NCI-H510A (cell line): ENCODE data around the gene PSMA5.
"Not testable (repeated sequence)": the region's sequence is repeated elsewhere in the genome, so short reads cannot be mapped to it uniquely, and the experiment has no call there.

ENCODE experiments used
- DNase-seq: peaks from one replicate; lab custom pipeline; 2025; lab: John Stamatoyannopoulos, UW

Gene PSMA5

DNA sequence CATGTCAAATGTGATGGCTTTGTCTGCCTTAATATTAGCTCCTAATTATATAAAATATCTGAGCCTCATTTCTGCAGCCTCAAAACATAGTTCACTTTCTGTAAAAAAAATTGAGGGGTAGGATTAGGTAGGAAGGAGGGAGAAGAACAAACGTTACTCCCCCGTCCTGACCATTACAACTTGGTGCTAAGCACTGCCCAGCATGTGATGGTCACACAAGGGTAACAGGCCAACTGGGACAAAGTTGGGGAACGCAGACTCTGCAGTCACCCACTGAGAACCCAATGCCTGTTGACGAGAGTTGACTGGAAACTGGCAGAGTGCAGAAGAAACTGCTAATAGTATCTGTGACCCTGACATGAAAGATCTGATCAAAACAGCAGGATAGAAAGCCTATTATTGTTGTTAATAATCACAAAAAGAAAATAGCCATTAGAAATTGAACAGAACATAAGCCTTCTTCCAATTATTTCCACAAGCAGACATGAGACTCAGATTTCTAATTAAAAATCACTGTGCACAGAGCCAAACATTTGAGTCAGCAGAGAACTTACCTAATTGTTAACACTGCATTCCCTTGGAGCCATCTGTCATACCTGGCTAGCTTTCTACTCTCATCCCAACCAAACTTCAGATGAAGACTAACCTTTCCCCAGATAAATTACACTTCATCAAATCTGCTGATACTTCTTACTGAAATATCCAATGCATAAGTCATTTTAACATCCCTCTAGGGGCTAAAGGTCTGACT lies 34.0 kb downstream of the PSMA5 start:
- DNase-seq, result no peak

DNA sequence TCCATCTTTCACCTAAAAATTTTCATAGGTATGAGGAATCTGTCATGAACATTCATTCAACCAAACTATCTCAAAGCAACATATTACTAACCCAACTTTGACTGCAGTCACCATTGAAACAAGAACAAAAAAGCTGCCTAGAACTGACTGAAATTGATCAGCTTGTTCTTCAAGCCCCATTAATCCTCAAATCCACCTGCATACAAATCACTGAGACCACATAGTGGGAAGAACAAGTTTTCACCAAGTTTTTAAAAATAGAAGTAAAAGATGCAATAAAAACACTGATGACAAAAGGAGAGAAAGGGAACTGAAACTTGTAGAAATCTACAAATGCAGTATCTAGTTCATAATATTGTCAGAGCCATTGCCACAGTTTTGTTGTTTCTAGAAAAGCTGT lies 34.6 kb downstream of the PSMA5 start:
- no peak for DNase-seq

DNA sequence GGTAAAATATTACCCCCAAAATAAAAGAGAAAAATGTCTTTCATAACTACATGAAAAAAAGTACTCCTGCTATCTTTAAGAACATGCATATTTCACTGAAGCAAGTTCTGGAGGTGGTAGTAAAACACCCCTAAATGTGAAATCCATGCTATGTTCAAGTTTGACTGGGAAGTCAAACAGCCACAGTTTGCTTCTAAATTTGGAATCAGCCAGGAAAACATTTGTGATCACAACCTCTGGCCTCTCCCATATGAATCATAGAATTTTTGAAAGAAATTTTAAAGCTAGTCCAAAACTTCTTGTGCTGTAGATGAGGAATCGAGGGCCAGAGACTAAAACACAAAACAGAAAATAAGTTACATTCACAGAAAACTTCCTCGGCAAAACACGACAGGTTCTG lies 35.1 kb downstream of the PSMA5 start:
- DNase-seq, result no peak

DNA sequence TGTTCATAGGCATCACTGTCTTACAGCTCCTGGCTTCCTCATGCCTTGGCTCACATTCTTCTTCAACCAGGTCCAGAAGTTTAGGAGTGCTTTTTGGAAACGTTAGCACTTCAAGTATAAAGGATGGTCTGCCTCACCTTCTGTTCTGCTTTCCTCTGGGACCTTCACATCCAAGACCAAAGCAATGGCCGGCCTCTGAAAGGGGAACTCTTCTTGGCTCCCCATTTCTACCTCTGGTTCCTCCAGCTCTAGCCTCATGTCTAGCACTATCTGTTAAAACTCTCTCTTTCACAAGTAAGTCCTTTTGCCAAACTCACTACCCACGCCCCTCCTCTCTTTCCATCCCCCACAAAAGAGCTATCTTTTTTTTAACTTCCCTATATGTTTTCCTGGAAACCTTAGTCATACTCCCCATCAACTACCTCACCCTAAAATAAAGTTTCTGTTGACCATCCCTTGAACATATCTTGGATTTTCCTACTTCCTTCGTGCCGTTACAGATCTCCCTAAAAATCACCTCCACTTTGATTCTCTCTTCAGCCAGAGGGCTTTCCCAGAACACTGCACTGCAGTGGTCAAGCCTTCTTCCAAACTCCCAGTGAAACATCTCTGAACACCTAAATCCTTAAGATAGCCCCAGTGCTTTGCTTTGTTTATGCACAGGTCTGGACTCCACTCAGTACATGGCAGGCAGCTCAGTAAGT lies 36.5 kb downstream of the PSMA5 start:
- no peak for DNase-seq

DNA sequence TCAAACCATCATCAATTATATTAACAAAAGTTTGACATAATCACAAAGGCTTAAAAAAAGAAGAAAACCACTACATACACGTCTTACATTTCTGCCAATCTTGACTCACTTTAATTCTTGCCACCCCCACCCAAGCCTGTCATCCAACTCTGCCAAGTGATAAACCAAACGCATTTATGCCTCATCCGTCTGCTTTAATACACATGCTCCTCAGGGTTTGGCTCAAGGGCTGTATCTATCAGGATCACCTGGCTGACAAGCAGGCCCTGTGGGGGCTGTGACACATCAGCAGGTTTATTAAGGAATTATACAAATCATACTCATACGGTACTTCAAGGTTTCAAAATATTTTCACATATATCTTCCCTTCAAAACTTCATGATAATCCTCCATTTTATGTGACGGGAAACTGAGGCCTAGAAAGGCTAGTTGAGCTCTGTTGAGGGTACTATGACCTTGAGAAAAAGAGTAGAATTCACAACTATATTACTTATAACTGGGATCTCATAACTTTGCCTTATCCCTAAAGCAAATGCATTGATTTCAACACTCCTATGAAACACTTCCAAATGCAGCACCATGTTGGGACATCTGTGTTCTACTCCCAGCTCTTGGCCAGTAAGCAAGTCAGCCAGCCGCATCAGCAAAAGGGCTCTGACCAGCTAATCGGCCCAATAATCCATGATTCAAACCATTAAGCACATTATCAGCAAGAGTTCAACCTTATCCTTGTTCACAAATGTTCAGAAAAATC lies 37.2 kb downstream of the PSMA5 start:
- no peak for DNase-seq

DNA sequence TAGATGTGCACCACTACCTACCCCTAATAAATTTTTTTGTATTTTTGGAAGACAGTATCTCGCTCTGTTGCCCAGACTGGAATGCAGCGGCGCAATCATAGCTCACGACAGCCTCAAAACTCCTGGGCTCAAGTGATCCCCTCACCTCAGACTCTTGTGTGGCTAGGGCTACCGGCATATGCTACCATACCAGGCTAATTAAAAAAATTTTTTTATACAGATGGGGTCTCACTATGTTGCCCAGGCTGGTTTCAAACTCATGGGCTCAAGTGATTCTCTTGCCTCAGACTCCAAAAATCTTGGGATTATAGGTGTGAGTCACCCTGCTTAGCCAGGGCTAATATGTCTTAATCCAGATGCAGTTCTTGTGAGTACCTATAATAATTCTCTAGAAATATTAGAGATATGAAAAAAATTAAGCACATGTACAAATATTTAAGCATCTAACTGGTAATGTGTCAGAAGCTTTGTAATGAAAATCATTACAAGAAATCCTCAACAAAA lies 38.0 kb downstream of the PSMA5 start:
- no peak for DNase-seq

DNA sequence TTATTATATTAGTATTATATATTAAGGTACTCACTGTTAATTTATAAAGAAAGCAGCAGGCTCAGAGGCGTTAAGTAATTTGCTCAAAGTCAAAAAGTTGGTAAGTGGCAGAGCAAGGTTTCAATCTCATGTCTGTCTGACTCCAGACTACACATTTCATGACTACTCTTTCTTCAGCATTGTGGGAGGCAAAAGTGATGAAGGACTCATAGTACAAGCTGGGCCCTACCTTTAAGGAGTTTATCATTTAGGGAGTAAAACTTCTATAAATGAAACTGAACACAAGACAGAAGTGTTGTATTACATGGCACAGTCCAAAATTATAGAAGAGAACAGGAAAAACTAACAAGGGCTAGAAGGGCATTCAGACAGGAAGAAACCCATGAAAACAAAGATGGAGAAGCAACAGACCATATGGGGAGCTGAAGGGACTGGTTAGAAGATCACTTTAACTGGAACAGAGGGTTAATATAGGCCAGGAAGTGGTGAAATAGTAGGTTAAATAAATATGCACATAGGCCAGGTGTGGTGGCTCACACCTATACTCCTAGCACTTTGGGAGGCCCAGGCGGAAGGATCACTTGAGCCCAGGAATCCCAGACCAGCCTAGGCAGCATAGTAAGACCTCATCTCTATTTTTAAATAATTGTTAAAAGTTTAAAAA lies 40.1 kb downstream of the PSMA5 start:
- no peak for DNase-seq

DNA sequence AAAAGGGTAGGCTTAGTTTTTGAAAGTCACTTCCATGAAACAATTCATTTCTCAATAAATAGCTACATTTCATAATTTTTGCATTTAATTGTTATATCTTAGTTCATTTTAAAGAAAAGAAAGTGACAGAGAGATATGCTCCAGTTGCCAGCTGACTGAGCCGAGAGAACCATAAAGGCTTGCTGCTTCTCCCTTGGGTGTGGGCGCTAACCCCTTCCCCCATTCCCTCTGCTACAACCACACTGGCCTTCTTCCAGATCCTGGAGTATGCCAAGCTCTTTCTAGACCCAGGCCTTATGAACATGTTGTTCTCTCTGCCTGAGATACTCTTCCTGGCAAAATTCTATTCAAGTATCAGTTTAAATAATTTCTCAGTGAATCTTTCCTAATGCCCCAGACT lies 40.8 kb downstream of the PSMA5 start:
- no peak for DNase-seq

DNA sequence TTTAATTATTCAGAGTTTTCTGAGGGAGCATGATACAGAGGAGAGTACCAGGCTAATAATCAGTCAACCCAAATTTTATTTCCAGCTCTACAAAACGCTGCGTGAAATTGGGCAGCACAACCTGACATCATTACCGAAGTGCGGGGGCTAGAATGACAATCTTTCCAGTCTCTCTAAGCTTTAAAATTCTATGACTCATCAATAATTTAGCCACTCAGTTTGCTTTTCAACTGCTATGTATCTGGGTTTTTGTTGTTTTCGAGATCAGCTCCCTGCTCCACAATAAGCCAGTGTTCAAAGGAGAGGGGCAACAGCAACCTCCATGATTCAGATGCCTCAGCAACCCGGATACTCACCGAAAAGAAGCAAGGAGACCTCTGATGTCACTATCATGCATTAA lies 42.4 kb downstream of the PSMA5 start:
- DNase-seq, result no peak

DNA sequence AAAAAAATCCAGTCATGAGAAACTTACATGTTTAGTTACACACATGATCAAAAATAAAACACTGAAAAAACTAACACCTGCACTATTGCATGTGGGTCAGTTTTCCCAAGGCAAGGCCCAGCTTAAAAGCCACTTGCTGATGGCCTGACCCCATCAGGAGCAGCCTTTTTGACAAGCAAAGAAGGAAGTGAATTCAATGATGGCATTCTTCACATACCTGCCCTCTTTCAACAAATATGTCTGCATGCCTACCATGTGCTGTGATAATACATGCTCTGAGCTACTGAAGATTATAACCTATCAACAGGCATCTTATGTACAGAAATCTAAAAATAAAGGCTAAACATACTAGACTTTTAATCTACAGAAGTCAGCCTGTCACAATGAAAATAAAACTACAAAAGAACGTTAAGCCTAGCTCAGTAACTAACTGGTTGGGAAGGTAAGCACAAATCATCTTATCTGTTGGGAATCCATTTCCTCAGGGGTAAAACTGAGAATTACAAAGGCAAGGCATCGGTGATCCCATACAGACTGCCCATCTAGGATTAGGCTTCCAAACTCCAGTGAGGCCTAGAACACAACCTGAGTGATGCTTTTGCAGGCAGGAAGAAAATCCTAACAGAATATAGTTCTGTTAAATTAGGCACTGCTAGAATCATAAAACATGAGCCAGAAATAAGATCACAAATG lies 43.0 kb downstream of the PSMA5 start:
- no peak for DNase-seq

DNA sequence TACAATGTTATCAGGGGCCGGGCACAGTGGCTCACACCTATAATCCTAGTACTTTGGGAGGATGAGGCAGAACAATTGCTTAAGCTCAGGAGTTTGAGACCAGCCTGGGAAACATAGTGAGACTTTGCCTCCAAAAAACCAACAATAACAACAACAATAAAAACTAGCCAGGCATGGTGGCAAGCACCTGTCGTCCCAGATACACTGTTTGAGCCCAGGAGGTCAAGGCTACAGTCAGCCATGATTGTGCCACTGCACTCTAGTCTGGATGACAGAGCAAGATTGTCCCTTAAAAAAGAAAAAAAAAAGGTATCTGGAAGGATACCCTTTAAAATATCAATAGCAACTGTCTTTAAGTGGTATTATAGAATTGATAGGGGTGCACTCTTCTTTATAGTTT lies 44.7 kb downstream of the PSMA5 start:
- no peak for DNase-seq

DNA sequence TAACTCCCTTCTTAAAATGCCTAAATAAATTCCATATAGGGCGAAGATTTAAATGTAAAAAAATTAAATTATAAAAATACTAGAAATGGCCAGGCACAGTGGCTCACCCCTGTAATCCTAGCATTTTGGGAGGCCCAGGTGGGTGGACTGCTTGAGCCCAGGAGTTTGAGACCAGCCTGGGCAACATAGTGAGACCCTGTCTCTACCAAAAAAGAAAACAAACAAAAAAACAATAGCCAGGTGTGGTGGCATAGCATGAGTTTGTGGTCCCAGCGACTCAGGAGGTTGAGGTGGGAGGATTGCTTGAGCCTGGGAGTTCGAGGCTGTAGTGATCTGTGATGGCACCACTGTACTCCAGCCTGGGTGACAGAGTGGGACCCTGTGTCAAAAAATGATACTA lies 46.3 kb downstream of the PSMA5 start:
- no peak for DNase-seq

DNA sequence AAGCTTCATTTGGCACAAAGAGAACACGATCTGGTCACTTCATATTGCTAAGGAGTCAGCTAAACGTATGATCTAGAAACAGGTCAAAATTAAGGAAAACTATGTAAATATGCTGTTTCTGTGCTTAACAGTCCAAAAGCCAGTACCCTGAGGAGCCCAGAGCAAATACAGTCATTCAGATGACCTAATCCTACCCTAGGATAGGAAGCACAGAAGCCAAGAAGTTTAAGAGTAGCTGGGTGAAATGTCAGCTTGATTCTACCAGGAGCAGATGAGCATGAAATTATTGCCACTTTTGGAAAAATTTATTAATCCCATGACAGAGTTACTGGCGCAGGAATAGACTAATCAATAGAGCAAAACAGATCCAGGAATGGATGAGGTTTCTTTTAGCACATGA lies 46.8 kb downstream of the PSMA5 start:
- DNase-seq, result no peak

DNA sequence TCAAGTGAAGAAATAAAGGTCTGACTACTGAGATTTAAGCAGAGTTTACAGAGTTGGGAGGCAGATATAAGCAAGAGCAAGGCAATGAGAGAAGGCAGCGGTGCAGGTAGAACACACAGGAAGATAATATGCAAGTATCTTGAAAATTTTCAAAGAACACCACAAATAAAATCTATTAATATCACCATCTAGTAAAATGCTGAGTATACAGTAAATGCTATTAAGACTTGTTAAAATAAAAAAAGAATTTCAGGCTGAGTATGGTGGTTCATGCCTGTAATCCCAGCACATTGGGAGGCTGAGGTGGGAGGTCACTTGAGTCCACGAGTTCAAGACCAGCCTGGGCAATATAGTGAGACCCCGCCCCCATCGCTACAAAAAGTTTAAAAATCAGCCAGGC lies 48.5 kb downstream of the PSMA5 start:
- no peak for DNase-seq

DNA sequence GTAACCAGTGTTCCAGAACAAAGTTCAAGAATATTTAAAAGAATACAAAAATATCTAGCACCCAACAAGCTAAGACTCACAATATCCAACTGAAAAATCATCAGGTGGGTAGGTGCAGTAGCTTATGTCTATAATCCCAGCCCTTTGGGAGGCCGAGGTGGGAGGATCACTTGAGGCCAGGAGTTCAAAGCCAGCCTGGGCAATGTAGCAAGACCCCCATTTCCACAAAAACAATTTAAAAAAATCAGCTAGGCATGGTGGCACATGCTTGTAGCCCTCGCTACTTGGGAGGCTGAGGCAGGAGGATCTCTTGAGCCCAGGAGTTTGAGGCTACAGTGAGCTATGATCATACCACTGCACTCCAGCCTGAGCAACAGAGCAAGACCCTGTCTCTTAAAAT lies 52.6 kb downstream of the PSMA5 start:
- DNase-seq, result not testable (repeated sequence)

DNA sequence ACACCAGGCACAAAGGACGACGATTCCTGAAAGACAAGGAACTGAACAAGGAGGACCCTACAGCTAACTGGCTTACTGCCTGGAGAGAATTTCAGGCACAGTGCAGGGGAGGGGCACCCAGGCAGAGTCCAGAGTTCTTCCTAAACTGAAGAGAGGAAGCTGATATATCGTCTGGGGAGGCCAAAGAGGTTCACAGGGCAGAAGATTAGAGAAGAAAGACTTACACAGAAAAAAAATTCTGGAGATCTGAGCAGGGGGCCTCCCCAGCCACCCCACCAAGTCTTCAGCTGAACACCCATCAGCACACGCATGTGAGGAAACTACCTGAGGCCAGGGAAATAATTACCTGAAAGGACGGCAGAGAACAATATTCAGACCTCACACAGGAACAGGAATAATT lies 53.1 kb downstream of the PSMA5 start:
- no peak for DNase-seq

DNA sequence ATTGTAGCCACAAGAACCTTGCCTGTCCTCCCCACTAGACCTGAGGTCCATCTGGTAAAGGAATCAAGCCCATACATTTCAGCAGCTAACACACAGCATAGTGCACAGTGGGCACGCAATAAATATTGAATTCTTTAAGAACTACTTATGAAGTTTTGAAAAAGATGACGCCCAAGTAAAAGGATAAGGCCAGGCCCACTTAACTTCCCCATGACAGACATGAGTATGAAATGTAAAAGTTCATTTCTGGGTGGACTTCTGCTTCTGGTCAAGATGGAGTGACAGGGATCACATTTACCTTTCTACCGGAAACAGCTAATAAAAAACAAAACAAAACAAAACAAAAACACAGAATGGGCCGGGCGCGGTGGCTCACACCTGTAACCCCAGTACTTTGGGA lies 54.0 kb downstream of the PSMA5 start:
- no peak for DNase-seq

DNA sequence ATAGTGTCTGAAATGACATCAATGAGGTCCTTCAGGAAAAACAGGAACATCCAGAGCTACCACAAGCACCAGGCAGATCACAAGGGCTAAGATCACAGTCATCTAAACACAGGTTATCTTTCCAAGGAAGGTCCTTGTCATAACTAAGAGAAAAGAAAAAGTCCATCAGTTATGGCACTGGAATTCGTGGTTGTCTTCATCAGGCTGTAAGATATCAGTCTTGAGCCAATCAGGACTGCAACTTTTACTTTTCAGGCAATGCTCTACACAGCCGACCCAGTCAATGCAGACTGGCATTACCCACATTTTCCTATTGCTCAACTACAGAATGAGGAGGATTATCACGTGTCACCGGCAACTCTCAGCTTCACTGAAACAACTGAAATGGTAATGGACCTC lies 54.9 kb downstream of the PSMA5 start:
- no peak for DNase-seq

DNA sequence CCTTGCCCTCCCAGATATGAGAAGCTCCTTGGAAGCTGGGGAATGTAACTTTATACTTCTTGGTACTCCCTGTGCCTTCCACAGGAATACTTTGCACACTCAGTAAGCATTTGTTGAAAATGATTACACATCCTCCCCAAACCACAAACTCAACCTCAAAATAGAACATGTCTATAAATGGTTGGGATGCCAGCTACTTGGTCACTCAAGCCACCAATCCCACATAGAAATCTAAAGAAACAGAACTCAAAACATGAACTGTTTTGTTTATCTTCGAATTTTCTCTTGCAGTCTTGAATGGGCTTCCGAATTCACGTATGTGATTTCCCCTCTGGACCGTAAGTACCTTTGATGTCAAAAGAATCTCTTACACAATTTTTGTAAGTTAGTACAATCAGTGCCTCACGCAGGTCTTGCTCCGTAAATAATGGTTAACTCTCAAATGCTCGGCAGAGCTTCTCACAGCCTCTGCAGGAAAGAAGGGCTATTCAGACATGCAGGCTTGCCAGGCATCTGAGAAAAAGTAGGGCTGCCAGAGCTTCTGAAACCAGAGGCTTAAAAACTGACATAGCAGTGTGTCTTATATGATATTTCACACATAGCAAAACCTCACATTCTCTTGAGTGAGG lies 55.4 kb downstream of the PSMA5 start:
- no peak for DNase-seq

DNA sequence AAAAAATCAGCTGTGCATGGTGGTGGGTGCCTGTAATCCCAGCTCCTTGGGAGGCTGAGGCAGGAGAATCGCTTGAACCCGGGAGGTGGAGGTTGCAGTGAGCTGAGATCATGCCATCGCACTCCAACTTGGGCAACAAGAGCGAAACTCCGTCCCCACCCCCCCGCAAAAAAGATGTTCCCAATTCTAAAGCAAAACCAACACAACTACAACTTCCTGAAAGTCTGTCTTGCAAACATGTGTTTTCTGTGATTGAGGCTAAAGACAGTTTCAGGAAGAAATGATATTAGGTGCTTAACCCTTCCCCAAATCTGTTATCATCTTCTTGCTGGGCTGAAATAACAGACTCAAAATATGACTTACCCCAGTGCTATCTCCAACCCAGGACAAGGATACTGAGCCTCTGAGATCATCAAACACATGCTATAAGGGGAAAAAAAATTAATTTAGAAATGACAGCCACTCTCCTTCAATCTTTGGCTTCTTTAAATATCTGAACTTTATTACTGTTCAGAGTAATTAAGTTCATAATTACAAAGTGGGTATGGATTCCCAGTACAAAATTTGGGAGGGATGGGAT lies 57.0 kb downstream of the PSMA5 start:
- no peak for DNase-seq

DNA sequence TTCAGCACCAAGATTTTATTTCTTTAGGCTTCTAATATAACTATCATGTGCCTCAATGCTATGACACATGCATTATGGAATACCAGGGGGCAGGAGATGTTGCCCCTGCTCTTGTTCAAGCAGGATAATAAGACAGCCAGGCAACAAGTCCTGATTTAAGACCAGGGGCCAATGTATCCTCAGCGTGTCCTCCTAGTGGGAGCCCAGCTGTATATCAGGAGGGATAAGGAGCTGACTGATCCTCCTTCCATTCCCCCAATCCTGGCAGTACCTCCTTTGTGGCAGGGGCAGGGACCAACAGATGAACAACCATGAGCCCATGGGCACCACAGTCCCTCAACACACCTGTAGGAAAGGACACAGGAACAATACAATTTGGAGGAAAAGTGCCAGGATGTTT lies 57.8 kb downstream of the PSMA5 start:
- DNase-seq, result no peak
